ENCODE measurements around the gene TDRD1.

- TF ChIP-seq E2F4 (IDR thresholded peaks at IDR 0.05; ENCODE audit: low read depth, low read length) (no peak), ELK1 (IDR thresholded peaks at IDR 0.05; ENCODE audit: low read depth, low read length) (no peak), JUND (IDR thresholded peaks at IDR 0.05; ENCODE audit: low read depth, low read length) (no peak), SIN3A (IDR thresholded peaks at IDR 0.05; ENCODE audit: low read depth, low read length) (no peak), CHD2 (IDR thresholded peaks at IDR 0.05; ENCODE audit: borderline replicate concordance, low read depth, low read length) (no peak)
Observed at GRCh38 chr10:114206902-114207301, 27.7 kb downstream of the TDRD1 start.
